GM21381 (cell line): ENCODE results near the gene ACTL9.

Experiments
- ATAC-seq: cut with Tn5 transposase; IDR thresholded peaks from one replicate; pipeline ENCODE4 v1.9.1; 2021; ENCODE audit warnings: mild to moderate bottlenecking, moderate library complexity; ENCODE audit not compliant: unreplicated experiment

Gene ACTL9

DNA sequence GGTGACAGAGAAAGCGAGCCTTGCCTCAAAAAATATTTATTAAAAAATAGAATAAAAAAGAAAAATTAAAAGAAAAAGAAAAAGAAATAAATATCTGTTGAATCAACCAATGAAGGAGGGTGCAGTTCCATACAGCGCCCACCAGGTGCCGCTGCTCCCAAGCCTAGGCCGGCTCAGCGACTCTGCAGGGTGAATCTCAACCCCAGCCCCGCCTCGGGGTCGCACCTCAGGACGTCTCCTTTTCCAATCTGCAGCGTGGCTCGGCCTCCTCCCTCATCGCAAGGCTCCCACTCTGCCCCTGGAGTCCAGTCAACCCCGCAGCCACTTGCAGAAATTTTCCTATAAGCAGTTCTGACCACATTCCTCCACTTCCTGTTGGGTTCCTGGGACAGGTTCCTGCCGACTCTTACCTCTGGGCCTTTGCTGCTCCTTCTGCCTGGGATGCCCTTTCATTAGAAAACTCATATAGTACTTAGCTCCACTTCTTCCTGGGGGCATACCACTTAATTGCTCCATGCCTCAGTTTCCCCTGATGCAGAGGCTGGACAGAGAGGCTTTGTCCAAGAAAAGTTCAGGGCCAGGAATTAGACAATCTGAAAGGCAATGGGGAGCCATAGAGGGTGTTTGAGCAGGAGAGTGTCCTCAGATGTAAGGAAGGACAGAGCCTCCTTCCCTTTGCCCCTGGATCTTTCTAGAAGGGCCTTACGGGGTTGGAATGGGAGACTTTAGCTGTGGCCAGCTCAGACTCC lies 43.8 kb downstream of the ACTL9 start:
- no peak for ATAC-seq

DNA sequence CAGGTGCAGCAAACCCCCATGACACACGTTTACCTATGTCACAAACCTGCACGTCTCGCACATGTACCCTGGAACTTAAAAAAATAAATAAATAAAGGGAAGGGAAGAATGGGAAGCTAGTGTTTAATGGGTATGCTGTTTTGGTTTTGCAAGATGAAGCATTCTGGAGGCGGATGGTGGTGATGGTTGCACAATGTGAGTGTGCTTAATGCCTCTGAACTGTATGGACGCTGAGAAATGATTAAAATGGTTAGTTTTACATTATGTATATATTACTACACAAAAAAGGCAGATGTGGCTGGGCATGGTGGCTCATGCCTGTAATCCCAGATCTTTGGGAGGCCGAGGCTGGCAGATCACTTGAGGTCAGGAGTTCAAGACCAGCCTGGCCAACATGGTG lies 50.4 kb downstream of the ACTL9 start:
- no peak for ATAC-seq
